Loucy (cell line): Measurements from ENCODE around the gene LSP1.

Experiments
- CTCF ChIP-seq: fragments of 200-600 bp; sonication (generic); conservative IDR thresholded peaks from 2 replicates; pipeline ENCODE4 v1.5.1; 2014; ENCODE audit warnings: mild to moderate bottlenecking, antibody characterized with exemption, low read length
- EZH2phosphoT487 ChIP-seq: fragments of 200-600 bp; IDR thresholded peaks from 2 replicates; pipeline ENCODE4 v1.6.1; 2018; ENCODE audit warnings: antibody characterized with exemption, mild to moderate bottlenecking, moderate library complexity, borderline replicate concordance

- TF ChIP-seq CTCF (no peak), EZH2phosphoT487 (no peak)
Measured at GRCh38 chr11:1828542-1828941, 24.3 kb upstream of the LSP1 start.
